HG03442 (cell line): Measurements from ENCODE around the gene WIPF1.
"Not testable (repeated sequence)": the region's sequence is repeated elsewhere in the genome, so short reads cannot be mapped to it uniquely, and the experiment has no call there.

Experiments used
- ATAC-seq: cut with Tn5 transposase; IDR thresholded peaks from one replicate; pipeline ENCODE4 v1.9.1; 2021; ENCODE audit warnings: mild to moderate bottlenecking, moderate library complexity; ENCODE audit not compliant: unreplicated experiment

Gene WIPF1

DNA sequence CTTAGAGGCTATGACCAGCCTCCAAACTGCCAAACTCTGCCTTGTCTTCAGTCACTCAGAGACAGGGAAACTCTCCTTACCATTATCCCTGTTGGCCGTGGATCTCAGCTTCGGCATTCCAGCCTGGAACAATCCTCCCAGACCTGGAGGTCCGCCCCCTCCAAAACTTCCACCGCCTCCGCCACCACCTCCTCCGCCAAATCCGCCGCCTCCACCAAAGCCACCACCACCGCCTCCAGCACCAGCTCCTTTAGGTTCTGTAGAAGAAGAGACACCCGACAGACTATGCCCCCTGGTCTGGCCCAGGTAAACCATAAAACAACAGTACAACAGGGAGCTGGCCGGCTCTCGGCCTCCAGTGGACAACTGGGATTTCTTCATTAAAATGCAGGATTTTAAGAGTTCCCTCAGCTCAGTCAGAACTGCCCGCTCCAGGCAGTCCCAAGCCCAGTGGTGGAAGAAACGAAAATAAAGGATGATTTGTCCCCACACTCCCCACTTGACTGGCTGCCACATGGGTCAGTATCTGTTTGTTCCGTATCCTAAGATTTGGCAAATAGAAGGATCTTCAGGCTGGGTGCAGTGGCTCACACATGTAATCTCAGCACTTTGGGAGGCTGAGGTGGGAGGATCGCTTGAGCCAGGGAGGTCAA, 22.4 kb downstream of the WIPF1 start:
- no peak for ATAC-seq

DNA sequence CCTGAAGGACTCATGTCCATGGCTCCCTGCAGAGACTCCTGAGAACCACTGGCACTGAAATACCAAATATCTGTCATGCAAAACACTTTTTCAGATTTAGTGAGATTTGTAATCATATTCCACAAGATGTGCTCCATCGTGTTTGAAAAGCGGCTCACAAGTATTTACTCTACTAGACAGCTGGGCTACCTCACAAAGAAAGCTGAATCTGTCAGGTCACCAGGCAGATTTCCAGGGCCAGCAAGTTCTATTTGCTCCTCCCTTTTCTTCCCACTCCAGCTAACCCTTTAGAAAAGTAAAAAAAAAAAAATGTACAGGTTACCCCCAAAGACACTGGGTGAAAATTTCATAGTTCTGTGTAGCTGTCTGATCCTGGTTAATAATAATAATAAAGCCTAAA, 22.9 kb downstream of the WIPF1 start:
- no peak for ATAC-seq

DNA sequence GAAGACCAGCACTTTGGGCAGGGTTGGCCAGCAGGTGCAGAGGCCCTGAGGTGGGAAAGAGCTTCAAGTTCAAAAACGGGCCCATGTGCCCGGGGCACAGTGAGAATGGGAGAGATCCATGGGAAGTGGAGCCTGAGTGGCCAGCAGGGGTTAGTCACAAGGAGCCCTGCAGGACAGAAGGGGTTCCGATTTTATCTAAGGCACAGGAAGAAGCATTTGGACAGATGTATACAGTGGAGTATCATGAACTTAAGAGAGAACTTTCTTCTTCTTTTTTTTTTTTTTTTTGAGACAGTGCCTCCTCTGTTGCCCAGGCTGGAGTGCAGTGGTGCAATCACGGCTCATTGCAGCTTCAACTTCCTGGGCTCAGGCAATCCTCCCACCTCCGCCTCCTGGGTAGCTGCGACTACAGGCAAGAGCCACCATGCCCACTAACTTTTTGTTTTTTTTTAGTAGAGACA, 24.0 kb downstream of the WIPF1 start:
- no peak for ATAC-seq

DNA sequence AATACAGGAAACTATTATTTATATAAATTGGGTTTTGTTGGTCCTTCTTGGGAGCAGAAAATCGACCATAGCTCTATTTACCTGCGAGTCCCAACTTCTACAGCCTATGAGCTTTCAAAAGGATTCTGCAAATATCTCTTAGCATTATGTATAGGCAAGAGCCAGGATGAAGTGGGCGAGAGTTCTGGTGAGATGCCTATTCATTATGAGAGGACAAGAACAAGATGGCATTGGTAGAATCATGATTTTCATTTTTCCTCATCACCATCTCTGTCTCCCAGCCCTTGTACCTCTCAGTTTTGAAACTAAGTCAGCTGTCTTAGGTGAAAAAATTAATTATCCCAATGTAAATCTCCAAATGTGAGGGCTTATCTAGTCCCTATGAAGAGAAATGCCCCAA, 25.0 kb downstream of the WIPF1 start:
- no peak for ATAC-seq

DNA sequence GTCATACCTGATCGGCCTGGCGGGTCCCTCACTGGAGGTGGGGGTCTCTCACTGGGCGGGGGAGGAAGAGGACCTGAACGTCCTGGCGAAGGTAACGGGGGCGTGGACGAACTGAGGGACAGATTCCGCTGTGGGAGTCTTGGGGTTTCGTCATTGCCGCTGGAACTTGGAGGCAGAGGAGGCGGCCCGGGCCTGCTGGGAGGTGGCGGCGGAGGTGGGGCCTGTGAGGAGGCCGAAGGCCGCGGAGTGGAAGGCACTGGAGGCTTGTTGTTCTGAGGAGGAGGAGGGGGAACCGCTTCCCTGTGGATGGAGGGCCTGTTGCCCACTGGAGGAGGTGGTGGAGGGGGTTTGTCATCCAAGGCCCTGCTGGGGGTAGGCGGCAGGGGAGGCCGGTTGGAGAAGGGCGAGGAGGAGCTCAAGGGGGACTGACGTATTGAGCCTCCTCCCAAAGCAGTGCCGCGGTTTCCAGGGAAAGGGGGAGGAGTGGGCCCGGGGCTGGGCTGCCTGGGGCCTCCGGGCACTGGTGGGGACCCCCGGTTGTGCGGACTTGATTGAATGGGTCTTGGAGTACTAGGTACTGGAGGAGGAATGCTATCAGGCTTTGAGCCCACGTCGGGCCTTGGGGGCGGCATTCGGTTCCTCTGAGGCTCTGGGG, 25.8 kb downstream of the WIPF1 start:
- no peak for ATAC-seq

DNA sequence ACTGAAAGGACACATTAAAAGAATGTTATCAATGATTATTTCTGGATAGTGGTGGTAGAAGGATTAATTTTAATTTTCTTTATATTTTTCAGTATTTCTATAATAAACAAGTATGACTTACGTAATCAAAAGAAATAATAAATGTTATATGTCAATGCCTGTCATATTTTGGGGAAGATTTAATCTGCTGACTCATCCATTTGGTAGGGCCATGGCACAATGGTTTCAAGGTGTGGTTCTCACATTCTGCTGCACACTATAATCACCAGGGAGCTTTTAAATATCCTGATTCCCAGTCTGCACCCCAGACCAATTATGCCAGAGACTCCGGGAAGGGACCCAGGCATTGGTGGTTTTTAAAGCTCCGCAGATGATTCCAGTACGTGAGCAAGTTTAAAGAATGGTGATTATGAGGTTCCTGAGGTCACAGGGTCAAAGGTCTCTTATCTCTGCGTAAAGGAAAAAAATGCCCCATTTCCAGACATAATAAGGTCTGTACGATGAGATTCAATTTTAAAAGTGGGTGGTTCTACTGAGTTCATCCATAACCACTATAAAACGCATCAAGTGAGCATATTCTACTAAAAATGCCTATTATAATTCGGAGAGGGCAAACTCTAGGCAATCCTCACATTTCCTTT, 27.2 kb downstream of the WIPF1 start:
- no peak for ATAC-seq

DNA sequence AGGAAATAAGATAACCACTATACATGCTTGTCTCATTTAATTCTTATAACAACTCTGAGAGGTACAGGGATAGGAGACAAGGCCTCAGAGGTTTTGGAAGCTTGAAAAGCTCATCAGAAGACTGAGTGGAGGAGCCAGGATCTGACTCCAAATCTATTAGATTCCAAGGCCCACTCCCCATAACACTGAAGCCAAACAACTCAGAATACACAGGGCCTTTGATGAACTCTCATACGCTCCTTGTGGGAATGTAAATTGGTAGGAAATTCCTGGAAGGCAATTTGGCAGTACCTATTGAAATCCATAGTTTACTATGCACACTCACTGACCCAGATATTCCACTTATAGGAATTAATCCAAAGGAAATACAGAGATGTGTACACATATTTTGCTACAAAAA, 27.9 kb downstream of the WIPF1 start:
- no peak for ATAC-seq

DNA sequence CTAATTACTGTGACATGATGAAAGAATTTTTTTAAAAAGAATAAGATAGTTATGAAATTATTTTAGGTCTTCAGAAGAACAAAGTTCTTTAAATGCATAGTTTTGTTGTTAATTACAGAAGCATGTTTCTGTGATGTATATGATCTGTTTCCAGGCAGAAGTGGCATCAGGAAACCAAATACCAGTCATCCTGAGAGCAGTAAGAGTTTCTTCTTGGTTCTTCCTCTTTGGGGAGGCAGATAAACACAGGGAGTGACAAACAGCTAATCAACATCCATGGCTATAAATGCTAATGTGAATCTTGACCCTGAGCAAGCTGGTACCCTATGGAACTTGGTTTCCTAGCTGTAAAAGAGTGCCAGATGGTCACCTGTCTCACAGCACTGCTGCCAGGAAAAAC, 29.2 kb downstream of the WIPF1 start:
- no peak for ATAC-seq

DNA sequence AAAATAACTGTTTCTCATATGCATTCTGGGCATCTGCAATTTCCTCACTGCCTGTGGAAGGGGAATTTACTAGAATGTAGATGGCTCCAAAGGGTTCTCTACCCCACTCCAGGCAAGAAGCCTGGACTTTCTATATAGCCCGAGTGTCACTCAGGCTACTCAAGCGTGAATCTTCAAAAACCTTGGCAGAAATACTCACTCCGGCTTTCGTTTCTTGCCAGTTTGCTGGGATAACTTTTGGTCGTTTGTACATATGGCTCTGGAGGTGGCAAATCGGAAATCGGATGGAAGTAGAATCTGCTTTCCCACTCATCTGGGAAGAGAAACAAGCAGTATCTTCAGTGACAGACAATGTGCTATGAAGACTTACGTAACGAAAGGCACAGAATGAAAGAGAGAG, 30.7 kb downstream of the WIPF1 start:
- no peak for ATAC-seq

DNA sequence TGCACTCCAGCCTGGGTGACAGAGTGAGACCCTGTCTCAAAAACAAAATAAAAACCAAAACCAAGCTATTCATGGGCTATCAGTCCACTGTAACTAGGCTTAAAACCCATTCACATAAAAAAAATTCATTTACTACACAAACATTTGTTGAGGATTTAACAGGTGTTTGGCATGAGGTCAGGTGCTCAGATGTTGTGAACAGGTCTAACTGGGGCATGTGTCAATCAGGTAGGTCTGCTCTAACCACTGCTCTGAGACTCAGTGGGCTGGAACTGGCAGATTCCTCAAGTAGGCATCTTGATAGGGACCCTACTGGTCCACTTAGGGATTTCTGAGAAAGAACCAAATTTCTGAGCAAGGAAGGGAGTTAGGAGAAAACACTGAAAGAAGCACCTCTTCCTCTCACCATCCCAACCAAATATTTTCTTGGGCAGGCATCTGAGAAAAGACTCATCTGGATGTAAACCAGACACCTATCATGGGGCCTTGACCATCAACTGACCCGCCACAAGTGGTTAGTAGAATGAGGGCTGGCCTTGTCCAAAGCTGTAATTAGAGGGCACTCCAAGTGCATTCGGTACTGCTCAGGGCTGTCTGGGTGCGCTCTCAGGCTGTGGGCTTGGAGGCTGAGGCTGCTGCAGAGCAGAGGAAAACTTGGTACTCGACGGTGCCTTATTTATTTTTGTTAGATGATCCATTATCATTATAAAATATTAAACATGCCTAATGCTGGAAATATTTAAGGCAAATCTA, 33.9 kb downstream of the WIPF1 start:
- no peak for ATAC-seq

DNA sequence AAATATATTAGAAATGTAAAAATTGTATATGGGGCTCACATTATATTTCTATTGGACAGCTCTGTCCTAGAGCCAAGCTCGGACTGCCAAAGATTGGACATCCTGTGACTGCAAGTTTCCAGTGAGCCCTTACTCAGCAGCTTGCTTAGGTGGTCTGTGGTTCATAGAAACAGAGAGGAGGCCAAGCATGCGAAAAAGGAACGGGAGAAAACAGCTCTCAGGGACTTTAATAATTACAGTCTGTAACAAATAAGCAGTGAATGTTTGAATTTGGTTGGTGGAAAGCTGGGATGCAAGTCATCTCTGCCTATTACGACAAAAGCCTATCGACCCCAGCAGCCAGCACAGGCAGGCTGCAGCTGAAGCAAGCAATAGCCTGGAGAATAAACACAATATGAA, 35.6 kb downstream of the WIPF1 start:
- no peak for ATAC-seq

DNA sequence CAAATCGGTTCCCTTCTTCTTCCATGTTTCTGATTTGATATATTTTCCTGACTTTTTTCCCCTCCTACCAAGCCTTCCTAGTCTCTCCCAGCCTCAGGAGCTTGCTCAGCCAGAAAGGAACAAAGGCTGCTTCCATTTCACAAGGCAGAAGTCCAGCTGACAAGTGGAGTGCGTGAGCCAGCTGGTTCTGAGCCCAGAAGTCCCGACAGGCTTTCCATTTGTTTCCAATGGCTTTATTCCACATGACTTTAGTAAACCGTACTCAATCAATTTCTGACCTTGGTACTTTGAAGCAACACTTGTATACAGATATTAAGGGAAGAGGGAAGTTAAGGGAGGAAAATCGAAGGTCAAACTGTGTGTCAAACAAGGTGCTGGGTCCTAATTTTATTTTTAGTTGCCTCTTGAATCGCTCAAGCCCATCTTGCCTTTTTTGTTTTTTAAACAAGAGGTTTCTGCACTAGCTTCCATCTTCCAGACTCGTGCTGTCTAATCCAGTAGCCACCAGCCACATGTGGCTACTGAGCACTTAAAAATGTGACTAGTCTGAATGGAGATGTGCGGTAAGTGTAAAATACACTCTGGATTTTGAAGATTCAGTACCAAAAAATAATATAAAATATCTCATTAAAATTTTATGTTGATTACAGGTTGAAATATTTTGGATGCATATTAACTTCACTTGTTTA, 36.2 kb downstream of the WIPF1 start:
- no peak for ATAC-seq

DNA sequence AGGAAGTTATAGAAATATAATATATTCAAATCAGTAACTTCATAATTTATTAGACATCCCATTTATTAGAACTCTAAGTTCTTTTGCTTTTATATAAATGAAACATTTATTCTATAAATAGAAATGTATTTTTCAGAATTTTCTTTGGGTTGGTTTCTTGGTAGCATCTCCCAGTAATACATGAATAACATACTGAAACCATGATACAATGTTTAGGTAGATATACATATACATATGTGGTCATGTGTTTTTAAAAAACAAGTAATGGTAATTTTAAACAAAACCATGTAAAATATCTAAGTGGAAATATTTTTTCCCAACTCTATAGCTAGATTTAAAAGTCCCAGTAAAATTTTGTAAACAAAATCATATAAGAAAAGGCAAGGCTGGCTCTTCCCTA, 36.9 kb downstream of the WIPF1 start:
- ATAC-seq = no peak

DNA sequence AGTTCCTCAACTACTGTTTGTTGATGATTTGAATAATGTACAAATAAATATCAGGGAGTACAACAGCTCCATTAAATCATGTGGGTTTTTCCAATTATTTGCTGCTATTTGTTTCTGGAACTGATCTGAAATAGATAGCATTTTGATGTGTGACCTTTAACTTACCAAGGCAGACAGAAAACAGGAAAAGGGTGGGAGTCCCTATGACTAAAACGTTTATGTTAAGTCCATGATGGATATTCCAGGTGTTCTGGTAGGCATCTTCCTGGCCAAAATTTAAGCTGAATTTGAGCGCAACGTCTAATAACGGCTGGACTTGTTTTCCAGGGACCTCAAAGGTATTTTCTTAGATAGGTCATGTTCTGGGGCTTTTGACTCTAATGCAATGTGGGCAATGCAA, 41.6 kb downstream of the WIPF1 start:
- ATAC-seq = no peak

DNA sequence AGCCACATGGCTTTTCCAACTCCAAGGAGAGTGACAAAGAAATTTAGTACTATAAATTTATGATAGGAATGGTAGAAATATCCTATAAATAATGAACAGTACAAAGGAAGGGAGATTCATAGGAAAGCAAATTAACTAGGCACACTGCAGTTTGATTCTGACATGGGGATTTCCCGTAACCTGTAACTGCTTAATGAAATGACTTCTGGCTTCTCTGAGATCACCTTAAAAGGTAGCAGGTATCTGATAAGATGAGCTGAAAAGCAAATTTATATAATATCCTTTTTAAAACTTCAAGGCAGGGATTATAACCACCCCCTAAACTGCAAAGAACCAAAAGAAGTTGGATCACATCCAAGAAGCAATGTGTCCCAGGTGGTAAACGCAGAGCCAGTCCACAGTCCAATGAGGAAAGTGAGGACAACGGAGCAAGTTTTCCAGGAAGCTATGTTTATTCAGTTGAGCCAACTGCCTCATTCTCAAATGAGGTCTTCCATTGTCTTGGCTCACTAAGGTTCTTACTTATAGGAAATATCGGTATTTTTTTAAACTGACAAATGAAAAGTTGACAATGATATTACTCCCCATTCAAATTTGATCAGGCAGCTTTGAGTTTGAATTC, 43.0 kb downstream of the WIPF1 start:
- no peak for ATAC-seq

DNA sequence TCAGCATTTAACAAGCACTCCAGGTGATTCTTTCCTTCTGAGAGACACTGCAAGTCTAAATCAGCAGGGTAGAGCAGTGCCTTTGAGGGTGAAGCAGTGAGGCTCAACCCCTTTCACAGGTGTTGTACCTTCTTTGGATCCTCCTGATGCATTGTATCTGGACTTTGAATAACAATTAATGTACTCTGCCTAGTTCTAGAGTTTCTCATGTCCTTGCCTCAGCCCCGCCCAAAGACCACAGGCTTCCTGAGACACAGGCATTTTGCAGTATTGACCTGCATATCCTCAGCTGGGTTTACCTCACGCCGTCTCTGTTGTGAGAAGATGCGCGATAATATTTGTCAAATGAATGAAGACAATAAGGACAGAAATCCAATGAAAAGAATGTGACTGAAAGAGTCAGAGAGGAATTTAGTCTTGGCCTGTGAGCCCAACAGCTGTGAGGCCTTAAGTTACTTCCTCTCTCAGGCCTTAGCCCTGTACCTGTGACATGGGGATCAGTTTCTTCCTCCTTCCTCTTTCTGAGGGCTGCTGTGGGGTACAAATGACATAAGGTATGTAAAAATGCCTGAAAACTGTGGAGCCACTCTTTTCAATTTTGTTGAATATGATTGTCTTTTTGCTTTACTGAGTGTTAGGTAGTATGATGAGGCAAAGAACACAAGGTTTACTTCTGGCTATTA, 43.7 kb downstream of the WIPF1 start:
- ATAC-seq = no peak

DNA sequence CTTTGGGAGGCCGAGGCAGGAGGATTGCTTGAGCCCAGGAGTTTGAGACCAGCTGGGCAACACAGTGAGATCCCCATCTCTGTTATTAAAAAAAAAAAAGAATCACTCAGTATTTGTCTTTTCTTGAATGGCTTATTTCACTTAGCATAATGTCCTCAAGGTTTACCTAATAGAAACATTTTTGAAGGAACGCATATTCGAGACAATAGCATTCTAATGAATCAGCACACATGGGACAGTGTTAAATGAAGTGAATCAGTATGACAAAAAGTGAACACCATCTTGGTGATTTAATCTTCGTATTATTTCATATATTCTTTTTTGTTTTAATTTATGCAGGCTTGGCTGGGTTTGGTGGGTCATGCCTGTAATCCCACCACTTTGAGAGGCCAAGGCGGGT, 44.7 kb downstream of the WIPF1 start:
- ATAC-seq = no peak

DNA sequence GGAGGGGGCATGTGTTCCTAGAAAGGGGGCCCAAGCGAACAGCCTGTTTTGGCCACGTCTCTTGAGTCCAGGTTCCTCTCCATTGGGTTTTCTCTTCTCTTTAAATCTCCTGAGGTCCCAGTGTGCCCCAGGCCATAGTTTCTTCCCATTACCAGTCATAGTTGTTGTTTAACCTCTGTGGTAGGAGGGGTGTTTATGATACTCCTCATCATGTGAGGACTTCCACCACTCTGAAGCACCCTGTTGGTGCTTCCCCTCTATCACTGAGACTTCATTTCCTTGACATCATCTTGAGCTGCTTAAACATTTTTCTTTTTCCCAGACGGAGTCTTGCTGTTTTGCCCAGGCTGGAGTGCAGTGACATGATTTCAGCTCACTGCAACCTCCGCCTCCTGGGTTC, 45.9 kb downstream of the WIPF1 start:
- ATAC-seq = no peak

DNA sequence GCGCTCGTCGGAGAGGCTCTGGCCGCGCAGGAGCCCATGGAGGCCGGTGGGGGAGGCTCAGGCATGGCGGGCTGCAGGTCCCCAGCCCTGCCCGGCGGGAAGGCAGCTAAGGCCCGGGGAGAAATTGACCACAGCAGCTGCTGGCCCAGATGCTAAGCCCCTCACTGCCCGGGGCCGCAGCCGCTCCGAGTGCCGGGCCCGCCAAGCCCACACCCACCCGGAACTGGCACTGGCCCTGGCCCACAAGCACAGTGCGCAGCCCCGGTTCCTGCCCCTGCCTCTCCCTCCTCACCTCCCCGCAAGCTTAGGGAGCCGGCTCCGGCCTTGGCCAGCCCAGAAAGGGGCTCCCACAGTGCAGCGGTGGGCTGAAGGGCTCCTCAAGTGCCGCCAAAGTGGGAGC, 49.0 kb downstream of the WIPF1 start:
- not testable (repeated sequence) for ATAC-seq

DNA sequence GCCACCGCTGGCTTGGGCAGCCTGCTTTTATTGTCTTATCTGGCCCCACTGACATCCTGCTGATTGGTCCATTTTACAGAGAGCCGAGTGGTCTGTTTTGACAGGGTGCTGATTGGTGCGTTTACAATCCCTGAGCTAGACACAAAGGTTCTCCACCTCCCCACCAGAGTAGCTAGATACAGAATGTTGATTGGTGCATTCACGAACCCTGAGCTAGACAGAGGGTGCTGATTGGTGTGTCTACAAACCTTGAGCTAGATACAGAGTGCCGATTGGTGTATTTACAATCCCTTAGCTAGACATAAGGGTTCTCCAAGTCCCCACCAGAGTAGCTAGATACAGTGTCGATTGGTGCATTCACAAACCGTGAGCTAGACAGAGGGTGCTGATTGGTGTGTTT, 49.6 kb downstream of the WIPF1 start:
- not testable (repeated sequence) for ATAC-seq
